ENCODE measurements around the gene AGAP1. TPM values are rescaled to one million over a fixed set of nuclear protein-coding genes. Genes with fewer than 3 reads are reported as not detected.
A peak's percentile ranks its signal among the peaks of the same experiment; 100 is the strongest.
"Not testable (repeated sequence)": the region's sequence is repeated elsewhere in the genome, so short reads cannot be mapped to it uniquely, and the experiment has no call there.

AGAP1 gene
- total RNA-seq, 1 donor from 2014 or later = 33.7 TPM

DNA sequence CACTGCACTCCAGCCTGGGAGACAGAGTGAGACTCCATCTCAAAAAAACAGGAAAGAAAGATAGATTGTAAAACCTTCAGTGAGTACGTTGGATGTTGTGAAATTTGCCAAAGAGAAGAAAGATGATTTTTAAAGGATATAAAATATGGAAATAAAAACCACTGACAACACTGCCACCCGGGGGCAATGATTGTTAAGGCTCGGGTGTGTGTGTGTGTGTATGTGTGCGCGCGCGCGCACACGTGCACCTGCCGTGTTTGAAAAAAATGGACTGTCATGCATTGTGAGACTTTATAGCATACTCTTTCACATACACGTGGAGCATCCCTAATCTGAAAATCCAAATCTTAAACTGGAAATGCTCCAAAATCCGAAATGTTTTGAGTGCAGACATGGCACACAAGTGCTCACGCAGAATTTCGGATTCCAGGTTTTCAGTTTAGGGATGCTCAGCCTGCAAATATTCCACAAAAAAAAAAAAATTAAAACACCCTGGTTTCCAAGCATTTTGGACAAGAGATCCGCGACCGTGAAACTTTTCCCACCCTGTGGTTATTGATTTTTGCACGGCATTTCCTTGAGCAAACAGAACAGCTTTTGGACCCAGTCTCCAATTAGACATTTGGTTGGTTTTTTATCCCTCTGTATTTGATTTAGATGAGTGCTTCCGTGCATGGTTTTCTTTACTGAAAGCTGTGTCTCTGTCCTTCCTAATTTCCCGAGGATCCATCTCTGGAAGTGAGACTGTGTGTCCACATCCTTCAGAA, 269.2 kb downstream of the AGAP1 start:
- Histone ChIP-seq H3K4me3 (ENCODE audit: low read depth, low read length) (no peak overlapping the region), H3K36me3 (ENCODE audit: control insufficient read depth, insufficient read depth, low read length) (no peaks in the 10 kb centered on the region), H3K27me3 (ENCODE audit: control insufficient read depth, insufficient read depth, low read length) (no peaks in the 10 kb centered on the region)
- TF ChIP-seq, protein P1, sequence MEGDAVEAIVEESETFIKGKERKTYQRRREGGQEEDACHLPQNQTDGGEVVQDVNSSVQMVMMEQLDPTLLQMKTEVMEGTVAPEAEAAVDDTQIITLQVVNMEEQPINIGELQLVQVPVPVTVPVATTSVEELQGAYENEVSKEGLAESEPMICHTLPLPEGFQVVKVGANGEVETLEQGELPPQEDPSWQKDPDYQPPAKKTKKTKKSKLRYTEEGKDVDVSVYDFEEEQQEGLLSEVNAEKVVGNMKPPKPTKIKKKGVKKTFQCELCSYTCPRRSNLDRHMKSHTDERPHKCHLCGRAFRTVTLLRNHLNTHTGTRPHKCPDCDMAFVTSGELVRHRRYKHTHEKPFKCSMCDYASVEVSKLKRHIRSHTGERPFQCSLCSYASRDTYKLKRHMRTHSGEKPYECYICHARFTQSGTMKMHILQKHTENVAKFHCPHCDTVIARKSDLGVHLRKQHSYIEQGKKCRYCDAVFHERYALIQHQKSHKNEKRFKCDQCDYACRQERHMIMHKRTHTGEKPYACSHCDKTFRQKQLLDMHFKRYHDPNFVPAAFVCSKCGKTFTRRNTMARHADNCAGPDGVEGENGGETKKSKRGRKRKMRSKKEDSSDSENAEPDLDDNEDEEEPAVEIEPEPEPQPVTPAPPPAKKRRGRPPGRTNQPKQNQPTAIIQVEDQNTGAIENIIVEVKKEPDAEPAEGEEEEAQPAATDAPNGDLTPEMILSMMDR (IDR thresholded peaks at IDR 0.05; ENCODE audit: insufficient read depth, low read length, poor library complexity, severe bottlenecking) = no peak
- DNase-seq (ENCODE audit: low read depth) = no peak

DNA sequence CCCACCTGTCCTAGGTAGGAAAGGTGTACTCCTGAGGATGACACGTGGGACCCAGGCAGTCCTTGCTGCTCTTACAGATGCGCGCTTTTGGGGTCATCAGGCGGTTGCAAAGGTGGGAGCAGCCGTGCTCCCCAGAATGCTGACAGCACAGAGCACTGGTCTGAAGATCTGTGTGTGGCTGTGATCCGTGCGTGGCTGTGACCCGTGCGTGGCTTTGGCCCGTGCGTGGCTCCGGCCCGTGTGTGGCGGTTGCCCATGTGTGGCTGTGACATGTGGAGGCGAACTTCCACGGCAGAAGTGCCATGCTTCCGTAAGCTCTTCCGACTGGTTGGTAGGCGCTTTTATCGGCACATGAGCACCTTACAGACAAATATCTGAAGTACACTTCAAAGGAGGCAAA, 270.0 kb downstream of the AGAP1 start:
- TF ChIP-seq, protein P1 (IDR thresholded peaks at IDR 0.05; ENCODE audit: insufficient read depth, low read length, poor library complexity, severe bottlenecking) = no peak
- Histone ChIP-seq H3K36me3 (ENCODE audit: control insufficient read depth, insufficient read depth, low read length) (no peaks in the 10 kb centered on the region), H3K27me3 (ENCODE audit: control insufficient read depth, insufficient read depth, low read length) (no peaks in the 10 kb centered on the region), H3K4me3 (ENCODE audit: low read depth, low read length) (no peak overlapping the region)
- no peak for DNase-seq (ENCODE audit: low read depth)

DNA sequence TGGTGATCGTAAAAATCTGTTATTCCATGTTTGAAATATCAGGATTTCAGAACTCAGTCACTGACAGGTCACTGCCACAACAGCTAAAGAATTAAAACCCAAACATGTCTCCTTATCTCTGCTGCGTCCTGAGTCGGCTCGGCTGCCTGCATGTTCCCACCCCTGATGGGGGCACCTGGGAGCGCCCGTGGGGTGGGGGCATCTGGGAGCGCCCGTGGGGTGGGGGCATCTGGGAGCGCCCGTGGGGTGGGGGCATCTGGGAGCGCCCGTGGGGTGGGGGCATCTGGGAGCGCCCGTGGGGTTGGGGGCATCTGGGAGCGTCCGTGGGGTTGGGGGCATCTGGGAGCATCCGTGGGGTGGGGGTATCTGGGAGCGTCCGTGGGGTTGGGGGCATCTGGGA, 270.6 kb downstream of the AGAP1 start:
- not testable (repeated sequence) for H3K27me3 ChIP-seq (ENCODE audit: control insufficient read depth, insufficient read depth, low read length); H3K36me3 ChIP-seq (ENCODE audit: control insufficient read depth, insufficient read depth, low read length); DNase-seq (ENCODE audit: low read depth); H3K4me3 ChIP-seq (ENCODE audit: low read depth, low read length)

DNA sequence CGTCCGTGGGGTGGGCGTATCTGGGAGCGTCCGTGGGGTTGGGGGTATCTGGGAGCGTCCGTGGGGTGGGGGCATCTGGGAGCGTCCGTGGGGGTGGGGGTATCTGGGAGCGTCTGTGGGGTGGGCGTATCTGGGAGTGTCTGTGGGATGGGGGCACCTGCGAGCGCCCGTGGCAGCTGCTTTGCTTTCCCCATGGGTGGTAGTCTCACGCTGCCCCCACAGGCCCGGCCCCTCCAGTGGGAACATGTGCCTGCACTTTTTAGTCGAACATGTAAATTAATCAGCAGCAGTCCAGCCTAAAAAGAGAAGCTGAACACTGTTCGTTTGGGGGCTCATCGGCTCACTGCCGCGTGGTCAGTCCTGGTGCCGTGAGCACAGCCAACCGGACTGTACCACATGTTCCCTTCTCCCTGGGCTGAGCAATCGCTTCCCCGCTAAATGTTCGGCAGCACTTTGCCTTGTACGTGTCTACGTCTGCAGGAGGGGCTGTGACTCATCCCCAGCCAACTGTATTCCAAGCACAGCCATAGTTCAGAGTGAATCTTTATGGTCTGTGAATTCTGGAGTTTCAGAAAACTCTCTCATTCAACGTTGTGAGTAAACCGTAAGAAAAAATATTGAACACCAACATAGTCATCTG, 271.5 kb downstream of the AGAP1 start:
- Histone ChIP-seq H3K36me3 (ENCODE audit: control insufficient read depth, insufficient read depth, low read length) (no peaks in the 10 kb centered on the region), H3K27me3 (ENCODE audit: control insufficient read depth, insufficient read depth, low read length) (no peaks in the 10 kb centered on the region), H3K4me3 (ENCODE audit: low read depth, low read length) (no peak overlapping the region)
- TF ChIP-seq, protein P1 (IDR thresholded peaks at IDR 0.05; ENCODE audit: insufficient read depth, low read length, poor library complexity, severe bottlenecking) = no peak
- peak; percentile 50 for DNase-seq (ENCODE audit: low read depth)

DNA sequence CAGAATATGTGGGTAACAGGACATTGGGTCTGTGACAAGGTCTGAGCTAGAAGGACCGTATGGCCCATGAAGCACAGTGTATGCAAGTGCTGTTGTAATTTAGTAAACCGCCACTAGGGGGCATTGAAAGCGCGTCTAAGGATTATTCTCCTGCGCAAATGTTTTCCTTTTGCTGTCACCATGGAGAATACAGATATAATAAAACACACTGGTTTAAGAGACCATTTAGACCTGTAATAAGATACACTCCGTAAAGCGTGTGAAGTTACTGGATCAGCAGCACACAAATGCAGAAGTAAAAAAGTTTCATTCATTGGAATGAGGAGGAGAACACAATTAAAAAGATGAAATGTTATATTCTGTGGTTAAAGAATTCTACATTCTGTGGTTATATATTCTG, 272.4 kb downstream of the AGAP1 start:
- Histone ChIP-seq H3K36me3 (ENCODE audit: control insufficient read depth, insufficient read depth, low read length) (no peaks in the 10 kb centered on the region), H3K27me3 (ENCODE audit: control insufficient read depth, insufficient read depth, low read length) (no peaks in the 10 kb centered on the region), H3K4me3 (ENCODE audit: low read depth, low read length) (no peak overlapping the region)
- TF ChIP-seq, protein P1 (IDR thresholded peaks at IDR 0.05; ENCODE audit: insufficient read depth, low read length, poor library complexity, severe bottlenecking) = peak; percentile 80
- DNase-seq (ENCODE audit: low read depth) = peak; percentile 26

DNA sequence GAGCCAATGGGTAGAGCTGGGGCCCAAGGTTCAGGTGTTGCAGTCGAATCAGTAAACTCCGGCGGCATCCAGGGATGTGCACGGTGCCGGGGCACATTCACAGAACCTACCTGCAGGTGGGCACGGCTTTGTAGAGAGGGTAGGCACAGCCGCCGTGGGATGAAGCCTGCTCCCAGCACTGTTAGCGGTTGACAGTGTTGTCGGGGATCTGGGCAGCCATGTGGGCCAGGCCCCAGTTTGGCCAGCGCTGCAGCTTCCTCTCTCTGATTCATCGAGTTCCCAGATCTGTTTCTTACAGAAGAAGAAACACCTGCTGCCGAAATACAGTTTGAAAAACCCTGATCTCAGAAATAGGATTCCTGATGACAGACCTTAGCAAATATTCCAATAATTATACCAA, 274.8 kb downstream of the AGAP1 start:
- Histone ChIP-seq H3K4me3 (ENCODE audit: low read depth, low read length) (no peak overlapping the region), H3K36me3 (ENCODE audit: control insufficient read depth, insufficient read depth, low read length) (no peaks in the 10 kb centered on the region), H3K27me3 (ENCODE audit: control insufficient read depth, insufficient read depth, low read length) (no peaks in the 10 kb centered on the region)
- no peak for DNase-seq (ENCODE audit: low read depth)
- TF ChIP-seq, protein P1 (IDR thresholded peaks at IDR 0.05; ENCODE audit: insufficient read depth, low read length, poor library complexity, severe bottlenecking) = no peak
